EL (cell line): ENCODE data around the gene SDK1.
"Not testable (repeated sequence)": the region's sequence is repeated elsewhere in the genome, so short reads cannot be mapped to it uniquely, and the experiment has no call there.

Experiments used
- DNase-seq: peaks from one replicate; pipeline ENCODE4 v3.0.0-alpha.2; 2016

Gene SDK1

GRCh38 chr7:4241304-4241612, 940.2 kb downstream of the SDK1 start:
- no peak for DNase-seq

GRCh38 chr7:4241791-4242190, 940.7 kb downstream of the SDK1 start:
- no peak for DNase-seq

DNA sequence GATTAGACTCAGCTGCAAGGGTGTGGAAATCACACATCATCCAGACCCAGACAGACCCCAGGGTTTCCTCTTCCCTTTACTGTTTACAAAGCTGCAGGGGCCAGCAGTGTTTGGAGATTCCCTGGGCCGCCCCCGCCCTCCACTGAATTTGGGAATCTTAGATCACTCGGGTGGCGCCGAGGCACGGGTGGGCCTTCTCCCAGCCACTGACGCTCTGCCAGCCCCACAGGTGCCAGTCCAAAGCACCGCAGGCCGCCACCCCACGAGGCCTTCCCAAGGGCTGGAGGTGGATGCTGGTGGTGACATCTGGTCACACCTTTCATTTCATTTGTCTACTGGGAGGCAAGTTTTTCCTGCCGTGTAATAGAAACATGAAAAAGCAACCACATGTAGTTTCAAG, 941.7 kb downstream of the SDK1 start:
- no peak for DNase-seq

- no peak for DNase-seq
These were observed 943.0 kb downstream of the SDK1 start for GRCh38 chr7:4244041-4244440.

DNA sequence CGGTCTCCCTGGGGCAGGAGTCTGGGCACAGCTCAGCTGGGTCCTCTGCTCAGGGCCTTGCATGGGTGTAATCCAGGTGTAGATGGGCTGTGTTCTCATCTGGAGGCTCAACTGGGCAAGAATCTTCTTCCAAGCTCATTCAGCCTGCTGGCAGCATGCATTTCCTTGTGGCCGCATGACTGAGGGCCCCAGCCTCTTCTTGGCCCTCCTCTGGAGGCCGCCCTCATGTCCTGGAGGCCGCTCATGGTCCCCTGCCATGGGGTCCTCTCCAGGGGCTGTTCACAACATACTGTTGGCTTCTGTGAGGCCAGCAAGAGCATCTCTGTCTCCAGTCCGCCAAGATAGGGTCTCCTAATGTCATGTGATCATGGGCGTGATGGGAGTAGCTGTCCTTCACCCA, 943.6 kb downstream of the SDK1 start:
- DNase-seq, result no peak

DNA sequence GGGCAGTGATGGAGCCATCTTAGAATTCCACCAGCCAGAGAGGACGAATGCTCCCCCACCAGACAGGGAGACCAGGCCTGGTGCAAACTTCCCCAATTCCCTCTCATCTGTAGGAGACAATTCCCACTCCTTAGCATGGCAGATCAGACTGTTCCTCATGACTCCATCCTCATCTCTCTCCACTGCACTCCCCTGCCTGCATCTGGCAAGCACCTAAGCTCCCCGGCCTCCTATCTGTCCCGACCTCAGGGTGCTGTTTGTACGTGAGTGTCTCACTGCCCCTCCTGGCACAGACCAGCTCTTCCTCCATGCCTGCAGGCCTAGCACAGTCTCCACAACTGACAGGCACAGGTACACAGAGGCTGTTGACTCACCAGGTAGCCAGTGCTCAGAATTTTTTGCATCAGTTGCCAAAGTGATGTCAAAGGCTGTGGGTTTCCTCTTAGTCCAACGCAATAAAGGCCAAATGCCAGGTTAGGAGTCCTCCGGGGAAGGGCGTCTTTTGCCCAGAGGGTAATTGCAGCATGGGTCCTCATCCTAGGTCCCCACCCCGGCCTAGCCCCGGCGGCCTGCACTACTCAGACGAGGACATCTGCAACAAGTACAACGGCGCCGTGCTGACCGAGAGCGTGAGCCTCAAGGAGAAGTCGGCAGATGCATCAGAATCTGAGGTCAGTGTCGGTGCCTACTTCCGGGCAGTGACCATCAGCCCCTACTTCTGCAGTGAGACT, 944.2 kb downstream of the SDK1 start:
- no peak for DNase-seq

DNA sequence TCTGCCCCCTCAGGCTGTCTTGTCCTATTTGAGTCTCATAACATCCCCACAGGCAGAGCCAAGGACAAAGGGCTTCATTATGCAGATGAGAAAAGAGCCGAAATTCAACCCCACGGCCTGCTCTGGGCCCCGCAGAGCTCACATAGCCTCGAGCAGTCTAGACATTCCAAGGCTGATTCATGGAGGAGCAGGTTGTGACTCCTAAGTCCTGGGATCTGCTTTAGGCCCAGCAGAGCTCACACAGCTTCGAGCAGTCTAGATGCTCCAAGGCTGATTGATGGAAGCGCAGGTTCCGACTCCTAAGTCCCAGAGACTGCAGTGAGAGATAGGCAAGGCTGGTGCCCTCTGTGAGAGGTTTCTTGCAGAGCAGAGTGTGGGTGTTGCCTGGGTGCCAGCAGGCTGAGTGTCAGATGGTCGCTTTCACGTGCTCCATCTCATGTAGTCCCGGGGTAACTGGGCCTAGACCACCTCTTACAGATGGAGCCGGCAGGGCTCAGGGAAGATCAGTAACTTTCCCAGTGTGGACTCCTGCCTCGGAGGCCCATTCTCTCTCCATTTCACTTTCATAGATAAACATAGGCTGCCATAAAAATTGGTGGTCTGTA, 944.9 kb downstream of the SDK1 start:
- no peak for DNase-seq

DNA sequence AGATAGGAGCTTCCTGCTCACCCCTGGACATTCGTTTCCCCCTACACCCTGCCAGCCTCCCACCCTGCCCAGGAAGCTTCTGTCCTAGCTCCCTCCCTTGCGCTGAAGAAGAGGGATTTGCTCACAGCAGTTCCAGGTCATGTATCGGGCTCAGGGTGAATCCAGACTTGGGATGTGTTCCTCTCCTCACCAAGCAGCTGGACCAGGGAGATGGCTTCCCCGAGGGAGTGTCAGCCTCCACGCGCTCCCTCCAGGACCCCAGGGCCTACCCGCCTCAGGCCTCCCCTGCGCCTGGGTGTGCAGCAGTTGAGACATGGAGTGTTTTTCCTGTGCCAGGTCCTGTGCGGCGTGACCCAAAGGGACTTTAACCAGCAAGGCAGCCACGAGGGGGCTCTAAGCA, 945.5 kb downstream of the SDK1 start:
- DNase-seq, result no peak

GRCh38 chr7:4247106-4247876, 946.2 kb downstream of the SDK1 start:
- no peak for DNase-seq

DNA sequence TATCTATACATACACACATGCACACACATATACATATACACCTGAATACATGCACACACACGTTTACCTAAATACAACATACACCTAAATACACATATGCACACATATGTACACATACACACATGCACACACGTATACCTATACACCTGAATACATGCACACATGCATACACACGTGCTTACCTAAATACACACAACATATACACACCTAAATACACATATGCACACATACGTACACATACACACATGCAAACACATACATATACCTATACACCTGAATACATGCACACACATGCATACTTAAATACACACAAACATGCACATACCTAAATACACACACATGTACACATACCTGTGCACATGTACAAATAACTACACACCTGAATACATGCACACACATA, 947.2 kb downstream of the SDK1 start:
- DNase-seq, result no peak

DNA sequence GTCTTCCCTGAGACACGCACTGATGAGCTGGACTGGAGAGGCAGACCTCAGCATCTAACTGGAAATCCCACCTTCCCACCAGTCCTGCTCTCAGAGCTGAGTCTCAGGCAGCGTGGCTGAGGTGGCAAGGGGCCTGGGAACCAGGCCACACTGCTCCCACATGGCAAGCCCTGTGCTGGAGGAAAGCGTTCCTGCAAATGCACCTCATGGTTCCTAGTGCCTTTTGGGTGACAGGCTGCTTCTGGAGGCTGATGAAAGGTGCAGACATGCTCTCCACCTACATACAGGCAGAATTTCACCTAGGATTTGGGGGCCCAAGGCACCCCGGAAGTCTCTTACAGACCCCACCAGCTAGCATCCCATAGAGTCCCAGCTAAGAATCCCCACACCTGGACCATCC, 948.2 kb downstream of the SDK1 start:
- DNase-seq, result no peak

DNA sequence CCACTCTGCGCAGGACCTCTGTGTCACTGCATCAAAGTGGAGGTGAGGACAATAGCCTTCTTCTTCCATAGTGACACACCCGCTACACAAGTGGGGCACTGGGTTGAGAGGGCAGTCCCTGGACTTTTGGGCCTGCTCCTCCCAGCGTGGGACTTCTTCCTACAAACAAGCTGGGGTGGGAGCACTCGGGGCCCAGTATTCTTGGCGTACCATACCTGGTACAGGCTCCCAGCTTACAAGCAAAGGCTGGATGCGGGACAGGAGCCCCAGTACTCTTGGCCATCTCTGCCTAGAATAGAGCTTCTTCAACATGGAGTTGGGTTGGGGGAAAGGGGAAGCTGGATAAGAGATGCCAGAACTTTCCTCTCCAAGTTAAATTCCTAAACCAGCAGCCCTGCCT, 954.3 kb downstream of the SDK1 start:
- DNase-seq, result no peak

GRCh38 chr7:4256286-4256685, 955.2 kb downstream of the SDK1 start:
- DNase-seq, result no peak

DNA sequence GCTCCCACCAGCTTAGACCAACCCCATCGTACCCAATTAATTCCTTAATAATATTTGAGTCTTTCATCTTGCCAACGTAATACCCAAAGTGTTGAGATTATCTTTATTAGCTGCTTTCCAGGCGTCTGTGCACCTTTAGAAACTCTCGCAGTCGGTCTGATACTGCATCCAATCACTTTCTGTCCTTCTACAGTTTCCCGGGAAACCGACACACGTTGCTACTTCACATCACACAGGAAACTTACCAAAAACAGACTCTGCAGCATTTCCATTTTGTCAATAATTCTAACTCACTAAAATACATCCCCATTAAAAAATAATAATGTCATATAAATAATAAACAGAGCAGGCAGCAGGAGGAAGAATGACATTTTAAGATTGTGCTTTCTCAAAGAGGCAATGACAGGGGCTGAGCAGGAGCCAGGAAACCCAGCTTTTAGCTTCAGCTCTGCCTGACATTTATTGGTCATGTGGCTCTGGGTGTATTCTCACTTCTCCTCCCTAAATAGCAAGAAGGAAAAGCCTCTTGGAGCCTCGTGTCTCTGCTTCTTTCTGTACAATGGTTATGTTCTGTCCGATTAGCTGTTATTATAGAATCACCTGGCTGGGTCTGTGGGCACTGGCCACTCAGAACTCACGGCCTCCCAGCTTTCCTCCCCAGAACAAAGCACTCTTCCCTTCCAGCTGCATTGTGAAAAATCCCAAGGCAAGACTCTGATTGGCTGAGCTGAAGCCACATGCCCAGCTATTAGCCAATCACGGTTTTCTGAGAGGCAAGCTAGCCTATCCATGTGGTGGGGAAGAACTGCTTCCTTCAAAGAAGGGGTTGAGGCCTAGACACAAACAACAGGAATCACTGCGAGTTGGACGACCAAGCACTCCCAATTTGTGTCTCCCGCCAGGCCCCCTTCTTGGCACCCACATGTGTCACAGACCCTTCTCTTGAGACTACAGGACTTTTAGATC, 956.4 kb downstream of the SDK1 start:
- no peak for DNase-seq

- DNase-seq, result not testable (repeated sequence)
These were observed 959.1 kb downstream of the SDK1 start for GRCh38 chr7:4260116-4260515.

GRCh38 chr7:4260867-4261600, 960.0 kb downstream of the SDK1 start:
- DNase-seq, result no peak

GRCh38 chr7:4261601-4261960, 960.5 kb downstream of the SDK1 start:
- no peak for DNase-seq

DNA sequence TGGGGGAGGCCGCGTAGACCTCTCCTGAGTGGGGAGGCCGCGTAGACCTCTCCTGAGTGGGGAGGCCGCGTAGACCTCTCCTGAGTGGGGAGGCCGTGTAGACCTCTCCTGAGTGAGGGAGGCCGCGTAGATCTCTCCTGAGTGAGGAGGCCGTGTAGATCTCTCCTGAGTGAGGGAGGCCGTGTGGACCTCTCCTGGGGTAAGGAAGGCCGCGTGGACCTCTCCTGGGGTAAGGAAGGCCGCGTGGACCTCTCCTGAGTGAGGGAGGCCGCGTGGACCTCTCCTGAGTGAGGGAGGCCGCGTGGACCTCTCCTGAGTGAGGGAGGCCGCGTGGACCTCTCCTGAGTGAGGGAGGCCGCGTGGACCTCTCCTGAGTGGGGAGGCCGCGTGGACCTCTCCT, 963.2 kb downstream of the SDK1 start:
- not testable (repeated sequence) for DNase-seq

DNA sequence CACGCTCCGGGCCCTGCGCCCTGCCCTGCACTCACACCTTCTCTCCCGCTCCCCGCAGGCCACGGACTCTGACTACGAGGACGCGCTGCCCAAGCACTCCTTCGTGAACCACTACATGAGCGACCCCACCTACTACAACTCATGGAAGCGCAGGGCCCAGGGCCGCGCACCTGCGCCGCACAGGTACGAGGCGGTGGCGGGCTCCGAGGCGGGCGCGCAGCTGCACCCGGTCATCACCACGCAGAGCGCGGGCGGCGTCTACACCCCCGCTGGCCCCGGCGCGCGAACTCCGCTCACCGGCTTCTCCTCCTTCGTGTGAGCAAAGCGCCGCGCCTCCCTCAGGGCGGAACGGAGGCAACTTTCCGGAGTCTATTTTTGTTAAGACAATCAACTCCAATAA, 964.0 kb downstream of the SDK1 start:
- no peak for DNase-seq

GRCh38 chr7:4265676-4266075, 964.6 kb downstream of the SDK1 start:
- DNase-seq, result no peak

DNA sequence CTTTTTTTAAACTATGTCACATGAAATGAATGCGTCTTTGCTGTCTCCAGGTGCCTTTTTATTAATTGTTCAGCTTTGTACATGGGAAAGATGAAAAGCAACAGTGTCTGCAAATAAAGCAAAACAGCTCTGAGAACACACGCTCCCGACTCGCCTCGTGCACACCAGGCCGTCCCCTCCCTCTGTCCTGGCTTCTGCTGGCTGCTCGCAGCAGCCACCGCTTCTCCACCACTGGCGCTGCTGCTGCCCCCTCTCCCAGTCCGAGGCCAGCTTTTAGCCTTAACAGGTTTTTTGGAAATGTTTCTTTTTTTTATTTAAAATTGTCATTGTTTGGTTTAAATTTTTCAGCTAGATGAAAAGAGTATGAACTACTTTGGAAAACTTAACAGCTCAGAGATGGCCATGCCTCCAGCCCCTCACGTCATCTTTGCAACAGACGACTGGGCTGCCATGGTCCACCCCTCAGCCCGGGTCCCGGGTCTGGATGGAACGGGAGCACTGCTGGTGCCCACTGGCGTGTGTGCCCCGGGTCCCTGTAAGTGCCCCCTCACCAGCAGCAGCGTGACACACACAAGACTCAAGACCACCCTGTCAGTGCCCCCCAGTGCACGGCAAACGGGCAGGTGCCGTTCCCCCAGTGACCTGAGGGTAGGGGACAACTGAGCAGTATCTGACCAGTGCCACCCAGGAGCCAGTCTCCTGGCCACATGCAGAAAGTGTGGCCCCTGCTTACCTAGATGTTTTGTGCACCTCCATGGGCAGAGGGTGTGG, 965.4 kb downstream of the SDK1 start:
- no peak for DNase-seq
